MM.1S (cell line): ENCODE measurements around the gene RFTN1.

ENCODE experiments used
- CTCF ChIP-seq: fragments of 300-600 bp; sonication (generic); IDR thresholded peaks from 2 replicates; pipeline ENCODE4 v1.5.1; 2016; ENCODE audit warnings: antibody characterized with exemption, low read length, mixed read lengths
- EZH2 ChIP-seq: fragments of 300-600 bp; sonication (generic); optimal IDR thresholded peaks from 2 replicates; pipeline ENCODE3; 2017; ENCODE audit warnings: low read depth, mild to moderate bottlenecking, antibody characterized with exemption, low read length, mixed read lengths

GRCh38 chr3:16319307-16319706, 194.2 kb downstream of the RFTN1 start:
- peak; percentile 53 for TF ChIP-seq CTCF
- no peak for TF ChIP-seq EZH2
